GM12891 (cell line): Measurements from ENCODE around the gene FAM216B.

Experiments
- POLR2A ChIP-seq: IDR thresholded peaks from 2 replicates; pipeline ENCODE4 v1.6.1; 2011; ENCODE audit warnings: low read depth, low read length, control low read depth
- POLR2AphosphoS5 ChIP-seq: IDR thresholded peaks from 2 replicates; pipeline ENCODE4 v1.6.1; 2011; ENCODE audit warnings: low read depth, low read length, control low read depth
- POU2F2 ChIP-seq: IDR thresholded peaks from 2 replicates; pipeline ENCODE4 v1.6.1; 2011; ENCODE audit warnings: low read depth, mild to moderate bottlenecking, control low read depth, low read length, moderate library complexity
- SPI1 ChIP-seq: IDR thresholded peaks from 2 replicates; pipeline ENCODE4 v1.6.1; 2011; ENCODE audit warnings: low read depth, low read length, control low read depth
- TAF1 ChIP-seq: IDR thresholded peaks from 2 replicates; pipeline ENCODE4 v1.6.1; 2011; ENCODE audit warnings: low read depth, low read length, control low read depth

- TF ChIP-seq POLR2AphosphoS5 (no peak), POLR2A (no peak), TAF1 (no peak), SPI1 (no peak), POU2F2 (no peak)
Observed at GRCh38 chr13:42798118-42798517, 16.7 kb downstream of the FAM216B start.
